ENCODE measurements around the gene CCDC40. TPM values are rescaled to one million over a fixed set of nuclear protein-coding genes. Genes with fewer than 3 reads are reported as not detected.

Gene CCDC40
- total and polyA plus RNA-seq, 2 of the 13 experiments (the other 11 are each of a cell fraction or from before 2014, with no cell fraction given) = 4.1 to 5.5 TPM

DNA sequence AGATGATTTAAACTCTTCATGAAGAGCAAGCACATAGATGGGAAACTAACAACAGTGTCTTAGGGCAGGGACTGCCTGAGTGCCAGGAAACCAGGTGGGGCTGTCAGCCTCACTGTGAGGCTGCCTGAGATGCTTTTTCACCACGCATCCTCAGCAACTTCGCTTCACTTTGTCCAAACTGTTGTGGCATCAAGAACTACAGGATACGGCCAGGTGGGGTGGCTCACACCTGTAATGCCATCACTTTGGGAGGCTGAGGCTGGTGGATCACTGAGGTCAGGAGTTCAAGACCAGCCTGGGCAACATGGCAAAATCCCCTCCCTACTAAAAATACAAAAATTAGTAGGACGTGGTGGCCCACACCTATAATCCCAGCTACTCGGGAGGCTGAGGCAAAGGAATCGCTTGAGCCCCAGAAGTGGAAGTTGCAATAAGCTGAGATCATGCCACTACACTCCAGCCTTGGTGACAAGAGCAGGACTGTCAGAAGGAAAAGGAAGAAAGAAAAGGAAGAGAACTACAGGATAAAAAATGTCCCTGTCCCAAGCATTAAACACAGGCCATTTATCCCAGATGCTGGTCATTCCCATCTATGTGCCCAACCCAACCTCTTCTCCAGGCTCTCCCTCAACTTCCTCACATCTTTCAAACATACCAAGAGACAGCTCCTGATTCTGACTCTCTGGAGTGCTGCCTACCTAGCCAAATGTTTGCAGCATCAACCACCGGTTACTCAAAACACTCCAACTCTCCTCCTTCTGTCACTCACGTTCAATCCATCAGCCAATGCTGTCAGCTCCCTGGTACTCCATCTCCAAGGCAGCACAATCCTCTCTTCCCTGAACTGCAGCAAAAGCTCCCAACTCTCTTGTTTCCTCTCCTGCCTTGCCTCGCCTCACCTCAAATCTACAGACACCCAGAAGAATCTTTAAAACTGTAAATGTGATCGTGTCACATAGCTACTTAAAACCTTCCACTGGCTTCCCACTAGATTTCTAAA is 108.9 kb downstream of the CCDC40 start (continued):
- TF ChIP-seq, protein P1, sequence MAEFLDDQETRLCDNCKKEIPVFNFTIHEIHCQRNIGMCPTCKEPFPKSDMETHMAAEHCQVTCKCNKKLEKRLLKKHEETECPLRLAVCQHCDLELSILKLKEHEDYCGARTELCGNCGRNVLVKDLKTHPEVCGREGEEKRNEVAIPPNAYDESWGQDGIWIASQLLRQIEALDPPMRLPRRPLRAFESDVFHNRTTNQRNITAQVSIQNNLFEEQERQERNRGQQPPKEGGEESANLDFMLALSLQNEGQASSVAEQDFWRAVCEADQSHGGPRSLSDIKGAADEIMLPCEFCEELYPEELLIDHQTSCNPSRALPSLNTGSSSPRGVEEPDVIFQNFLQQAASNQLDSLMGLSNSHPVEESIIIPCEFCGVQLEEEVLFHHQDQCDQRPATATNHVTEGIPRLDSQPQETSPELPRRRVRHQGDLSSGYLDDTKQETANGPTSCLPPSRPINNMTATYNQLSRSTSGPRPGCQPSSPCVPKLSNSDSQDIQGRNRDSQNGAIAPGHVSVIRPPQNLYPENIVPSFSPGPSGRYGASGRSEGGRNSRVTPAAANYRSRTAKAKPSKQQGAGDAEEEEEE (CRISPR knock-in tag; IDR thresholded peaks at IDR 0.05; ENCODE audit: borderline replicate concordance) = 0 out of 2 replicates have a peak, but pooled peaks have one; percentile 39
- TF ChIP-seq JDP2 (CRISPR knock-in tag; IDR thresholded peaks at IDR 0.05; ENCODE audit: borderline replicate concordance) (no peak), GABPA (IDR thresholded peaks at IDR 0.05; ENCODE audit: low read depth, low read length) (no peak), GABPA (CRISPR knock-in tag; IDR thresholded peaks at IDR 0.05; ENCODE audit: low read depth) (no peak), HHEX (CRISPR knock-in tag; IDR thresholded peaks at IDR 0.05) (no peak), TEAD3 (CRISPR knock-in tag; optimal IDR thresholded peaks at IDR 0.05; ENCODE audit: borderline replicate concordance) (no peak), ZSCAN25 (CRISPR knock-in tag; IDR thresholded peaks at IDR 0.05) (no peak), RCOR2 (CRISPR knock-in tag; IDR thresholded peaks at IDR 0.05) (no peak), ZNF225 (CRISPR knock-in tag; IDR thresholded peaks at IDR 0.05) (no peak), FOXA3 (CRISPR knock-in tag; IDR thresholded peaks at IDR 0.05) (no peak), TMF1 (CRISPR knock-in tag; IDR thresholded peaks at IDR 0.05; ENCODE audit: low read depth) (no peak), RBAK (CRISPR knock-in tag; IDR thresholded peaks at IDR 0.05) (no peak), NR2F1 (CRISPR knock-in tag; IDR thresholded peaks at IDR 0.05) (no peak), ARID2 (CRISPR knock-in tag; IDR thresholded peaks at IDR 0.05; ENCODE audit: borderline replicate concordance) (no peak), ZNF703 (CRISPR knock-in tag; IDR thresholded peaks at IDR 0.05; ENCODE audit: borderline replicate concordance) (no peak), MBD4 (IDR thresholded peaks at IDR 0.05; ENCODE audit: borderline replicate concordance, low read length) (no peak), SMC3 (IDR thresholded peaks at IDR 0.05; ENCODE audit: low read length) (no peak), ZNF446 (CRISPR knock-in tag; IDR thresholded peaks at IDR 0.05) (no peak), ZNF337 (CRISPR knock-in tag; IDR thresholded peaks at IDR 0.05; ENCODE audit: borderline replicate concordance, low read depth) (no peak)
- TF ChIP-seq, protein P2, sequence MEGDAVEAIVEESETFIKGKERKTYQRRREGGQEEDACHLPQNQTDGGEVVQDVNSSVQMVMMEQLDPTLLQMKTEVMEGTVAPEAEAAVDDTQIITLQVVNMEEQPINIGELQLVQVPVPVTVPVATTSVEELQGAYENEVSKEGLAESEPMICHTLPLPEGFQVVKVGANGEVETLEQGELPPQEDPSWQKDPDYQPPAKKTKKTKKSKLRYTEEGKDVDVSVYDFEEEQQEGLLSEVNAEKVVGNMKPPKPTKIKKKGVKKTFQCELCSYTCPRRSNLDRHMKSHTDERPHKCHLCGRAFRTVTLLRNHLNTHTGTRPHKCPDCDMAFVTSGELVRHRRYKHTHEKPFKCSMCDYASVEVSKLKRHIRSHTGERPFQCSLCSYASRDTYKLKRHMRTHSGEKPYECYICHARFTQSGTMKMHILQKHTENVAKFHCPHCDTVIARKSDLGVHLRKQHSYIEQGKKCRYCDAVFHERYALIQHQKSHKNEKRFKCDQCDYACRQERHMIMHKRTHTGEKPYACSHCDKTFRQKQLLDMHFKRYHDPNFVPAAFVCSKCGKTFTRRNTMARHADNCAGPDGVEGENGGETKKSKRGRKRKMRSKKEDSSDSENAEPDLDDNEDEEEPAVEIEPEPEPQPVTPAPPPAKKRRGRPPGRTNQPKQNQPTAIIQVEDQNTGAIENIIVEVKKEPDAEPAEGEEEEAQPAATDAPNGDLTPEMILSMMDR (CRISPR knock-in tag; IDR thresholded peaks at IDR 0.05) = no peak
- TF ChIP-seq, protein P3, sequence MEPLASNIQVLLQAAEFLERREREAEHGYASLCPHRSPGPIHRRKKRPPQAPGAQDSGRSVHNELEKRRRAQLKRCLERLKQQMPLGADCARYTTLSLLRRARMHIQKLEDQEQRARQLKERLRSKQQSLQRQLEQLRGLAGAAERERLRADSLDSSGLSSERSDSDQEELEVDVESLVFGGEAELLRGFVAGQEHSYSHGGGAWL (CRISPR knock-in tag; IDR thresholded peaks at IDR 0.05) = no peak
